Measurements from ENCODE around the gene DCLK3. TPM values are rescaled to one million over a fixed set of nuclear protein-coding genes. Genes with fewer than 3 reads are reported as not detected.

DCLK3 gene
- total and polyA plus RNA-seq, 2 of the 8 experiments (the other 6 are each of a cell fraction or from before 2014, with no cell fraction given): 0.27 to 0.63 TPM

GRCh38 chr3:36740787-36741186 lies 23.6 kb downstream of the DCLK3 start:
- no peak overlapping the region for H3K9ac ChIP-seq (replicated peaks in 1 of 4; ENCODE audit: extremely low read depth in 1 of 4, low read depth in 3 of 4, low read length in 3 of 4)
- no peak overlapping the region for H2BK15ac ChIP-seq (ENCODE audit: low read length)
- no peak overlapping the region for H4K8ac ChIP-seq (ENCODE audit: extremely low read depth, insufficient read depth, low read length)
- H3K27ac ChIP-seq (ENCODE audit: low read depth, low read length): no peak overlapping the region
- H3K36me3 ChIP-seq (ENCODE audit: control insufficient read depth in 2 of 4, insufficient read depth in 4 of 4, low read length in 3 of 4): no peaks in the 10 kb centered on the region
- no peak overlapping the region for H2AK5ac ChIP-seq (ENCODE audit: low read depth, low read length)
- H3K27me3 ChIP-seq (replicated peaks in 1 of 4; ENCODE audit: control insufficient read depth in 3 of 4, extremely low read depth in 1 of 4, insufficient read depth in 3 of 4, low read length in 3 of 4): no peaks in the 10 kb centered on the region
- no peak overlapping the region for H2BK120ac ChIP-seq (replicated peaks; ENCODE audit: low read depth, low read length)
- no peak overlapping the region for H2BK20ac ChIP-seq (ENCODE audit: low read length)
- H4K91ac ChIP-seq (replicated peaks; ENCODE audit: insufficient read length, low read length): no peak overlapping the region
- no peak for DNase-seq (ENCODE audit: low read depth in 1 of 2, low spot score in 2 of 2)
- ChIA-PET POLR2A (ENCODE audit: partially characterized antibody) (no interaction called here), CTCF (ENCODE audit: partially characterized antibody) (interaction anchor here (0.6 to 6.0 kb wide), 21 partner anchors 8 to 130 kb away, joined by 3 to 38 read pairs (median 4); no protein-coding TSS in a partner anchor)
- H3K23ac ChIP-seq (ENCODE audit: insufficient read length): no peak overlapping the region
- H3K14ac ChIP-seq (ENCODE audit: insufficient read length): no peak overlapping the region
- H4K20me1 ChIP-seq (replicated peaks in 1 of 2; ENCODE audit: control insufficient read depth in 1 of 2, insufficient read depth in 2 of 2, low read length in 2 of 2): no peaks in the 10 kb centered on the region
- no peak overlapping the region for H3K18ac ChIP-seq (ENCODE audit: extremely low read depth, low read length)
- H3K4me2 ChIP-seq (ENCODE audit: insufficient read depth in 1 of 2, low read depth in 2 of 2, low read length in 2 of 2): no peak overlapping the region
- no peak overlapping the region for H3K4me3 ChIP-seq (ENCODE audit: extremely low read depth in 1 of 4, insufficient read depth in 2 of 4, low read depth in 3 of 4, low read length in 4 of 4)
- H3K56ac ChIP-seq (replicated peaks; ENCODE audit: insufficient read length, low read depth, low read length): no peak overlapping the region
- no peak overlapping the region for H2BK12ac ChIP-seq (ENCODE audit: low read depth, low read length)
- no peak overlapping the region for H3K4ac ChIP-seq (replicated peaks; ENCODE audit: insufficient read length, low read depth, low read length)
- no peak overlapping the region for H2BK5ac ChIP-seq (ENCODE audit: low read depth, low read length)
- 85% methylated on average over 2 of the region's 2 CpGs; no CpG with 5 or more reads in 1 of the 2 experiments for WGBS, 2 experiments (ENCODE audit: extremely low coverage in 1 of 2, insufficient coverage in 1 of 2, insufficient read length in 1 of 2, insufficient replicate concordance in 2 of 2, low coverage in 1 of 2, low lambda C conversion rate in 2 of 2, missing lambda C conversion rate in 1 of 2)
- no peaks in the 10 kb centered on the region for H3K79me1 ChIP-seq (ENCODE audit: low read depth, low read length)
- H4K5ac ChIP-seq (ENCODE audit: insufficient read length, low read depth, low read length): no peak overlapping the region
- no peak for FAIRE-seq
- H3K4me1 ChIP-seq (replicated peaks in 1 of 4; ENCODE audit: control insufficient read depth in 3 of 4, insufficient read depth in 4 of 4, low read length in 3 of 4): no peaks in the 10 kb centered on the region
- TF ChIP-seq RNF2 (IDR thresholded peaks at IDR 0.05; ENCODE audit: borderline replicate concordance, low read depth, low read length, missing control alignments, poor library complexity, severe bottlenecking): no peak
- TF ChIP-seq, protein P1, sequence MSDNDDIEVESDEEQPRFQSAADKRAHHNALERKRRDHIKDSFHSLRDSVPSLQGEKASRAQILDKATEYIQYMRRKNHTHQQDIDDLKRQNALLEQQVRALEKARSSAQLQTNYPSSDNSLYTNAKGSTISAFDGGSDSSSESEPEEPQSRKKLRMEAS (IDR thresholded peaks at IDR 0.05): no peak
- no peak for TF ChIP-seq ASH2L (IDR thresholded peaks at IDR 0.05; ENCODE audit: low read length)
- no peaks in the 10 kb centered on the region for H3K79me2 ChIP-seq (ENCODE audit: control insufficient read depth in 1 of 2, insufficient read depth in 2 of 2, low read length in 2 of 2)
- no peaks in the 10 kb centered on the region for H3K9me3 ChIP-seq (ENCODE audit: insufficient read depth in 2 of 2, low read depth in 1 of 2, low read length in 1 of 2)
- no peak overlapping the region for H2AFZ ChIP-seq (ENCODE audit: low read length)
- no peaks in the 10 kb centered on the region; the same call in 1 of the 2 replicates for H3K23me2 ChIP-seq (ENCODE audit: low read depth, low read length)
